Neuronal stem cell (in vitro differentiated cells): ENCODE data around the gene STXBP5.
"Not testable (repeated sequence)": the region's sequence is repeated elsewhere in the genome, so short reads cannot be mapped to it uniquely, and the experiment has no call there.

Experiments
- DNase-seq: peaks from one replicate; pipeline ENCODE4 v3.0.0-alpha.2; 2013; ENCODE audit warnings: low spot score
- H2AFZ ChIP-seq: one replicate; pipeline ENCODE4 v1.6.1; 2013; ENCODE audit warnings: mild to moderate bottlenecking, low read length, inconsistent platforms
- H2AK5ac ChIP-seq: 2 replicates; pipeline ENCODE4 v1.6.1; 2013; ENCODE audit warnings: low read depth, mild to moderate bottlenecking, inconsistent platforms, low read length, moderate library complexity, mixed read lengths
- H2BK120ac ChIP-seq: 2 replicates; pipeline ENCODE4 v1.6.1; 2013; ENCODE audit warnings: low read depth, mild to moderate bottlenecking, inconsistent platforms, low read length, moderate library complexity, mixed read lengths
- H2BK12ac ChIP-seq: one replicate; pipeline ENCODE4 v1.6.1; 2013; ENCODE audit warnings: low read length, inconsistent platforms
- H2BK15ac ChIP-seq: 2 replicates; pipeline ENCODE4 v1.6.1; 2013; ENCODE audit warnings: mild to moderate bottlenecking, low read length, inconsistent platforms, mixed read lengths
- H2BK5ac ChIP-seq: one replicate; pipeline ENCODE4 v1.6.1; 2013; ENCODE audit warnings: inconsistent platforms, mild to moderate bottlenecking, low read length, moderate library complexity
- H3K14ac ChIP-seq: one replicate; pipeline ENCODE4 v1.6.1; 2013; ENCODE audit warnings: low read length, inconsistent platforms
- H3K18ac ChIP-seq: 2 replicates; pipeline ENCODE4 v1.6.1; 2013; ENCODE audit warnings: low read length, inconsistent platforms
- H3K23ac ChIP-seq: 2 replicates; pipeline ENCODE4 v1.6.1; 2013; ENCODE audit warnings: low read depth, mild to moderate bottlenecking, mixed read lengths, low read length, inconsistent platforms; ENCODE audit not compliant: poor library complexity
- H3K27ac ChIP-seq: replicated peaks from 3 replicates; pipeline ENCODE4 v1.5.1; 2013; ENCODE audit warnings: low read length, inconsistent platforms
- H3K27me3 ChIP-seq, 3 experiments: 2 replicates each; pipeline ENCODE4 v1.6.1; 2013; ENCODE audit warnings: low read length in 3 of 3, mild to moderate bottlenecking in 2 of 3, inconsistent platforms in 1 of 3, low read depth in 1 of 3, mixed read lengths in 1 of 3, moderate library complexity in 1 of 3; ENCODE audit not compliant: control insufficient read depth in 3 of 3, insufficient read depth in 3 of 3
- H3K36me3 ChIP-seq, 2 donors: replicated peaks in 1 of 2; 2 replicates each; pipeline ENCODE4 v1.6.1; 2013; ENCODE audit warnings: low read length in 2 of 2; ENCODE audit not compliant: control insufficient read depth in 2 of 2, insufficient read depth in 2 of 2
- H3K4ac ChIP-seq: 2 replicates; pipeline ENCODE4 v1.6.1; 2013; ENCODE audit warnings: inconsistent platforms, mild to moderate bottlenecking, low read length, moderate library complexity
- H3K4me1 ChIP-seq, 2 donors: 1 replicate in 1 of 2; 2 replicates in 1 of 2; pipeline ENCODE4 v1.6.1; 2013; ENCODE audit warnings: low read length in 2 of 2, low read depth in 1 of 2; ENCODE audit not compliant: control insufficient read depth in 2 of 2, insufficient read depth in 1 of 2
- H3K4me2 ChIP-seq: one replicate; pipeline ENCODE4 v1.6.1; 2013; ENCODE audit warnings: mild to moderate bottlenecking, low read length, inconsistent platforms; ENCODE audit not compliant: insufficient read depth, poor library complexity, severe bottlenecking
- H3K4me3 ChIP-seq, 2 donors: 2 replicates each; pipeline ENCODE4 v1.5.1; 2013; ENCODE audit warnings: low read length in 2 of 2, mild to moderate bottlenecking in 2 of 2, inconsistent platforms in 1 of 2, moderate library complexity in 1 of 2
- H3K79me1 ChIP-seq: one replicate; pipeline ENCODE4 v1.6.1; 2013; ENCODE audit warnings: low read depth, mild to moderate bottlenecking, inconsistent platforms, low read length, moderate library complexity
- H3K9ac ChIP-seq: one replicate; pipeline ENCODE4 v1.6.1; 2013; ENCODE audit warnings: mild to moderate bottlenecking, low read depth, low read length, inconsistent platforms; ENCODE audit not compliant: poor library complexity
- H3K9me3 ChIP-seq, 2 donors: replicated peaks in 1 of 2; 2 replicates each; pipeline versions ENCODE3 to v1.6.1; 2013; ENCODE audit warnings: low read length in 2 of 2, mild to moderate bottlenecking in 2 of 2, inconsistent platforms in 1 of 2, low read depth in 1 of 2, mixed read lengths in 1 of 2, moderate library complexity in 1 of 2; ENCODE audit not compliant: control insufficient read depth in 2 of 2, insufficient read depth in 1 of 2
- H4K8ac ChIP-seq: one replicate; pipeline ENCODE4 v1.6.1; 2013; ENCODE audit warnings: low read depth, mild to moderate bottlenecking, inconsistent platforms, low read length, moderate library complexity
- H4K91ac ChIP-seq: one replicate; pipeline ENCODE4 v1.6.1; 2013; ENCODE audit warnings: low read length, low read depth, mild to moderate bottlenecking, inconsistent platforms; ENCODE audit not compliant: poor library complexity
- WGBS, 2 donors: extraction: QIAGEN DNeasy Blood & Tissue Kit; methylation state at CpG; one replicate each; pipeline ENCODE4 v1.1.7; 2013; ENCODE audit warnings: missing lambda C conversion rate in 2 of 2, mixed read lengths in 1 of 2; ENCODE audit not compliant: insufficient read length in 2 of 2, insufficient replicate concordance in 1 of 2; ENCODE audit errors: extremely low coverage in 2 of 2; 5-methylcytosine and 5-hydroxymethylcytosine counted together

Gene STXBP5

DNA sequence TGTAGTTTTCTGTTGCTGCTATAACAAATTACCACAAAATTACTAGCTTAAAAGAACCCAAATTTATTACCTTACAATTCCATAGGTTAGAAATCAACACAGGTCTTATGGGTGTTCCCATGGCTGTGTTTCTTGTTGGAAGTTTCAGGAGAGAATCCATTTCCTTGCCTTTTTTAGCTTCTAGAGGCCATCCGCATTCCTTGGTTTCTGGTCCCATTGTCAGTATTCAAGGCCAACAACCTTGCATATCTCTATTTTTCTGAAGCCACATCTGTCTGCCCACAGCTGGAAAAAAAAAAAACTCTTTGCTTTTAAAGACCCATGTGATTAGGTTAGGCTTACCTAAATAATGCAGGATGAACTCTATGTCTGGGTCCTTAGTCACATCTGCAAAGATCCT, 174.6 kb downstream of the STXBP5 start:
- Histone ChIP-seq H4K91ac (no peak overlapping the region), H3K4ac (no peak overlapping the region), H3K4me3 (no peak overlapping the region), H2BK120ac (no peak overlapping the region), H3K4me1 (no peaks in the 10 kb centered on the region), H3K9ac (no peak overlapping the region), H4K8ac (no peak overlapping the region), H3K27me3 (no peaks in the 10 kb centered on the region), H2AFZ (no peak overlapping the region), H2BK12ac (no peak overlapping the region), H3K36me3 (no peaks in the 10 kb centered on the region), H3K23ac (no peak overlapping the region), H3K4me2 (no peak overlapping the region), H2BK5ac (no peak overlapping the region), H3K27ac (no peak overlapping the region), H3K9me3 (no peaks in the 10 kb centered on the region), H2AK5ac (no peak overlapping the region), H2BK15ac (no peak overlapping the region), H3K14ac (no peak overlapping the region), H3K79me1 (no peaks in the 10 kb centered on the region), H3K18ac (no peak overlapping the region)
- DNase-seq, result no peak
- WGBS, 2 donors, result no CpG with 5 or more reads among the region's 1 CpG

GRCh38 chr6:147380841-147381240, 176.6 kb downstream of the STXBP5 start:
- H3K4me2 ChIP-seq, H2BK5ac ChIP-seq, H3K27me3 ChIP-seq, DNase-seq, H3K9me3 ChIP-seq, H4K91ac ChIP-seq, H2BK15ac ChIP-seq, H3K18ac ChIP-seq, H3K4ac ChIP-seq, H4K8ac ChIP-seq, H3K9ac ChIP-seq, H3K79me1 ChIP-seq, H3K23ac ChIP-seq, H2AFZ ChIP-seq, H3K27ac ChIP-seq, H3K4me3 ChIP-seq, H3K14ac ChIP-seq, H3K36me3 ChIP-seq, H2BK12ac ChIP-seq, H3K4me1 ChIP-seq, H2AK5ac ChIP-seq, H2BK120ac ChIP-seq: not testable (repeated sequence)
- no CpG with 5 or more reads among the region's 3 CpGs for WGBS, 2 donors

GRCh38 chr6:147381712-147382111, 177.5 kb downstream of the STXBP5 start:
- peaks cover 2 to 6% of the 10 kb centered on the region in 2 donors for H3K36me3 ChIP-seq

DNA sequence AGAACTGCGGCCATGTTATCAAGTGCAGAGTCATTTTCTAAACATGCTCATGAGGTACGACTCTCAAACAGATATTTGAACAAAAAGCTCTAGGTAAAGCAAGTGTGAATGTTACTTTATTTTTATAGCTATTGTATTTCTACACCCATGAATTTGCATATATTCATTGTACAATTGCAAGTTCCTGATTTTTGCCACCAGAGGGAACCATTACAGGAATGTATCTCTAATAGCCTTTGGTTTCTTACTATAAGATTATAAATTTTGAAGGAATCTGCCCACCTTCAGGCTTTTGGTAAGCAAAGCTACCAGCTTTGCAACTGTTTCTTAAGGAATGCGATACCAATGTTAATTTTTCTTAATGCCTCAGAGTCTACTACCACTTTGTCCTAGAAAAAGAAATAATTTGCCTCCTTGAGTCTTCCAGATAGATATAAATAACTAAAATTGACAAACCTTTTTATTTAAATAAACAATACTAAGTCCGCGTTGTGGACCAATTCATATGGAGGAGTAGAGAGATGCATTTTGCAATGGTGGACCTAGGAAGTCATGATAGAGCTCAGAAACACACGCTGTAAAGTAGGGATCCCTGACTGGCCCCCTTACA, 178.8 kb downstream of the STXBP5 start:
- Histone ChIP-seq H2BK15ac (no peak overlapping the region), H4K91ac (no peak overlapping the region), H3K9me3 (no peaks in the 10 kb centered on the region), H3K18ac (no peak overlapping the region), H3K4me1 (no peaks in the 10 kb centered on the region), H2BK120ac (no peak overlapping the region), H2BK5ac (no peak overlapping the region), H3K4ac (no peak overlapping the region), H3K14ac (no peak overlapping the region), H2AK5ac (no peak overlapping the region), H3K79me1 (no peaks in the 10 kb centered on the region), H3K36me3 (peaks cover 2 to 6% of the 10 kb centered on the region in 2 donors), H3K27me3 (no peaks in the 10 kb centered on the region), H2BK12ac (no peak overlapping the region), H3K9ac (no peak overlapping the region), H3K4me2 (no peak overlapping the region), H4K8ac (no peak overlapping the region), H3K4me3 (no peak overlapping the region), H2AFZ (no peak overlapping the region), H3K27ac (no peak overlapping the region), H3K23ac (no peak overlapping the region)
- peak; percentile 4 for DNase-seq
- no CpG with 5 or more reads among the region's 6 CpGs for WGBS, 2 donors

More at GRCh38 chr6:147381712-147382111, 177.5 kb downstream of the STXBP5 start:
- no peak overlapping the region for H2BK12ac ChIP-seq
- H3K14ac ChIP-seq, result no peak overlapping the region
- H3K4me1 ChIP-seq, result no peaks in the 10 kb centered on the region
- H3K27me3 ChIP-seq, result no peaks in the 10 kb centered on the region
- H3K27ac ChIP-seq, result no peak overlapping the region
- H2BK120ac ChIP-seq, result no peak overlapping the region
- WGBS, 2 donors, result no CpG with 5 or more reads among the region's 3 CpGs
- no peak overlapping the region for H4K91ac ChIP-seq
- H3K23ac ChIP-seq, result no peak overlapping the region
- H3K4ac ChIP-seq, result no peak overlapping the region
- no peak overlapping the region for H2BK15ac ChIP-seq
- no peak overlapping the region for H2AFZ ChIP-seq
- H3K18ac ChIP-seq, result no peak overlapping the region
- no peak overlapping the region for H3K4me3 ChIP-seq
- no peaks in the 10 kb centered on the region for H3K79me1 ChIP-seq
- H3K9ac ChIP-seq, result no peak overlapping the region
- H4K8ac ChIP-seq, result no peak overlapping the region
- DNase-seq, result no peak
- H2AK5ac ChIP-seq, result no peak overlapping the region
- H3K4me2 ChIP-seq, result no peak overlapping the region
- no peaks in the 10 kb centered on the region for H3K9me3 ChIP-seq
- no peak overlapping the region for H2BK5ac ChIP-seq
